MM.1S (cell line): ENCODE results near the gene WNT3.

ENCODE experiments used
- EZH2 ChIP-seq: fragments of 300-600 bp; sonication (generic); optimal IDR thresholded peaks from 2 replicates; pipeline ENCODE3; 2017; ENCODE audit warnings: low read depth, mild to moderate bottlenecking, antibody characterized with exemption, low read length, mixed read lengths
- EZH2phosphoT487 ChIP-seq: fragments of 300-600 bp; sonication (generic); IDR thresholded peaks from 2 replicates; pipeline ENCODE4 v1.6.1; 2018; ENCODE audit warnings: antibody characterized with exemption, low read length
- TF ChIP-seq, protein P1 (sequence below): fragments of 300-600 bp; sonication (generic); IDR thresholded peaks from 2 replicates; pipeline ENCODE4 v1.5.1; 2016; ENCODE audit warnings: antibody characterized with exemption, low read length, mixed read lengths

DNA sequence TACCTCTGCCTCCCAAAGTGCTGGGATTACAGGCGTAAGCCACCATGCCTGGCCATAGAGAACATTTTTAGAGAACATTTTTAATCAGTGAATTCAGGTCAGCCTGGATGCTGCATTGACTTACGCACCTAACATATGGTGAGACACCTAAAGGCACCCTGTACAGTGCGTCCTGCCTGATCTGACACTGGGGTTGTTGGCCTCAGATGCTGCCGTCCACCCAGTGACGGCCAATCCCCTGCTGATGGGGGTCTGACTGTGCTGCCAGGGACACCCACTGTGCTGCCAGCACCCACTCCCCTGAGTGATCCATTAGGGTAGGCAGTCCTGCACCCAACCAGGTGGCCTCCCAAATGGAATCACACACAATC, 38.5 kb downstream of the WNT3 start:
- TF ChIP-seq, protein P1, sequence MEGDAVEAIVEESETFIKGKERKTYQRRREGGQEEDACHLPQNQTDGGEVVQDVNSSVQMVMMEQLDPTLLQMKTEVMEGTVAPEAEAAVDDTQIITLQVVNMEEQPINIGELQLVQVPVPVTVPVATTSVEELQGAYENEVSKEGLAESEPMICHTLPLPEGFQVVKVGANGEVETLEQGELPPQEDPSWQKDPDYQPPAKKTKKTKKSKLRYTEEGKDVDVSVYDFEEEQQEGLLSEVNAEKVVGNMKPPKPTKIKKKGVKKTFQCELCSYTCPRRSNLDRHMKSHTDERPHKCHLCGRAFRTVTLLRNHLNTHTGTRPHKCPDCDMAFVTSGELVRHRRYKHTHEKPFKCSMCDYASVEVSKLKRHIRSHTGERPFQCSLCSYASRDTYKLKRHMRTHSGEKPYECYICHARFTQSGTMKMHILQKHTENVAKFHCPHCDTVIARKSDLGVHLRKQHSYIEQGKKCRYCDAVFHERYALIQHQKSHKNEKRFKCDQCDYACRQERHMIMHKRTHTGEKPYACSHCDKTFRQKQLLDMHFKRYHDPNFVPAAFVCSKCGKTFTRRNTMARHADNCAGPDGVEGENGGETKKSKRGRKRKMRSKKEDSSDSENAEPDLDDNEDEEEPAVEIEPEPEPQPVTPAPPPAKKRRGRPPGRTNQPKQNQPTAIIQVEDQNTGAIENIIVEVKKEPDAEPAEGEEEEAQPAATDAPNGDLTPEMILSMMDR = no peak
- TF ChIP-seq EZH2 = no peak
- TF ChIP-seq EZH2phosphoT487 = no peak
